Stimulated activated CD8-positive, alpha-beta memory T cell treated with anti-CD3 and anti-CD28 coated beads, Interleukin-15, amount 100 ng/mL, for 24 hours (primary cell): ENCODE results near the gene TFAM.

ENCODE experiments used
- DNase-seq: peaks from one replicate; pipeline ENCODE4 v3.0.0-alpha.2; 2020; ENCODE audit warnings: low read depth

TFAM gene

DNA sequence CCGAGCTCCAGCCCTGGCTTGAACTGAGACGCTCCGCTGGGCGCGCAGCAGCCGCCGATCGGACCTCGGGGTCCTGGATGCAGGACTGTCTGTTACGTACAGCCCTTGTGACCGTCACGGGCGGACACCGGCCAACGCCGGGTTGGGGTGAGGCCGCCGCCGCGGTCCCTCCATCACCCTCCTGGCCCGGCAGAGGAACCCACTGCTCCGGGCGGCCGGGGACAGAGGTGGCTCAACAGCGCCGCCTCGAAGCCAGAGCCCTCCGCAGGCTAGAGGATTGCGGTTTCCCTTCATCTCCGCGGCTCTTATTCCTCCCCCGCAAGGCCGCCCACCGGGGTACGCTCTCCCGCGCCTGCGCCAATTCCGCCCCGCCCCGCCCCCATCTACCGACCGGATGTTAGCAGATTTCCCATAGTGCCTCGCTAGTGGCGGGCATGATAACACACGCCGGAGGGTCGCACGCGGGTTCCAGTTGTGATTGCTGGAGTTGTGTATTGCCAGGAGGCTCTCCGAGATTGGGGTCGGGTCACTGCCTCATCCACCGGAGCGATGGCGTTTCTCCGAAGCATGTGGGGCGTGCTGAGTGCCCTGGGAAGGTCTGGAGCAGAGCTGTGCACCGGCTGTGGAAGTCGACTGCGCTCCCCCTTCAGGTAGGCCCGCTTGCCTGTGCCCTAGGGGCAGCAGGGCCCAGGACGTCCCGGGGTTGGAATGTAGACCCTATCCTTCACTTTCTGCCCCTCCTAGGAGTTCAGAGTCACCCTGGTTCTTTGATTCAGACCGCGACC is at the start of gene TFAM:
Gene TFAM, plus strand, starts transcription at position 412 of the 785 bp plus-strand sequence. Its CDS starts 138 bp downstream, at position 550.
- DNase-seq = peak; percentile 98

- DNase-seq = no peak
Observed at GRCh38 chr10:58336242-58336641, 49.0 kb upstream of the TFAM start.

GRCh38 chr10:58341422-58341821 is 43.8 kb upstream of the TFAM start:
- DNase-seq = no peak

- DNase-seq = no peak
Observed at GRCh38 chr10:58341947-58342346, 43.3 kb upstream of the TFAM start.

DNA sequence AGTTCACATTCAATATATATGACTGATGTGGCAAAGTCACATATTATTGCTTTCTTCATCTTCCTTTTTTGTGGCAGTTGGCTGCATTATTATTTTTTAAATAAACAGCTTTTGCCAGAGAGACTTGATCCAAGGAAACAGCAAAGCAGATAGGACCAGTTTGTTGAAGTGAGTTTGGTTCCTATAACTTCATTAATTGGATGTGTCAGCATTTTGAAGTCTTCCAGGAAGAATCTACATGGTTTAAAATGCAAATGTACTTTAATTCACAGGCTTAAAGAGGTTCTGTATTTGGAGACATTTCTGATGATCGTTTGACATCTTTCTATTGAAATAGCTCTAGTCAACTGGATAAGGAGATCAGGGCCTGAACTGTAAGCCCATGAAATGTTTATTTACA is 37.2 kb upstream of the TFAM start:
- DNase-seq = no peak

DNA sequence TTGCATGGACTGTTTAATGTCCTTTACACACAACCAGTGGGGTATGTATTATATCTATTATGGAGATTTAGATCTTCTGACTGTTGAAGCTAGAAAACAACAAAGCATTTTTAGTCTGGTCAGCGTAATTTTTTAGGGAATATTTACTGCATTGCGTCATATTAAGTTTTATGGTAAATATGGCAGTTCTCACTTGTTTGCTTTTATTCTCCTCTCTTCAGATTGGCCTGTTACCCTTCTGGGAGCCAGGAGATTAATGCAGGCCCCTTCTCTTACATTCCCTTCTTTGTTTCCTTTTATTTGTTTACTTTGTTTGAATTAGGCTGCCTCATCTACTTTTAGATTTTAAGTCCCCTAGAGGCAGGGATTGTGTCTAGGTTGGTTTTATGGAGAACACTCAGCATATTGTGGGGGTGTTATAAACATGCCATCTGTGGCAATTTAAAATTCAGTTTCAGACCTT is 36.6 kb upstream of the TFAM start:
- DNase-seq = no peak

- no peak for DNase-seq
Observed at GRCh38 chr10:58350023-58350422, 35.2 kb upstream of the TFAM start.

DNA sequence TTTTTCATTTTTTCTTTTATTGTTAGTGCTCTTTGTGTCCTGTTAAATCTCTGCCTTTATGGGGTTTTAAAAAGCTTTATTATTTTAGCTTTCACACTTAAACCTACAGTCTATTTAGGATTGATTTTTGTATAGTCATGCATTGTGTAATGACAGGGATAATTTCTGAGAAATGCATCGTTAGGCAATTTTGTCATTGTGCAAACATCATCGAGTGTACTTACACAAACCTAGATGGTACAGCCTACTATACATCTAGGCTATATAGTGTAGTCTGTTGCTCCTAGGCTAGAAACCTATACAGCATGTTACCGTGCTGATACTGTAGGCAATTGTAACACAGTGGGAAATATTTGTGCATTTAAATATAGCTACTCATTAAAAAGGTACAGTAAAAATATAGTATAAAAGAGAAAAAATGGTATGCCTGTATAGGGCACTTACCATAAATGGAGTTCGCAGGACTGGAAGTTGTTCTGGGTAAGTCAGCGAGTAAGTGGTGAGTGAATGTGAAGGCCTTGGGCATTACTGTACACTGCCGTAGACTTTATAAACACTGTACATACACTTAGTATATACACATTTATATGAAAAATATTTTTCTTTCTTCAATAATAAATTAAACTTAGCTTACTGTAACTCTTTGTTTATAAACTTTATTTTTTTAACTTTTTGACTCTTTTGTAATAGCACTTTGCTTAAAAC is 34.4 kb upstream of the TFAM start:
- DNase-seq = no peak

DNA sequence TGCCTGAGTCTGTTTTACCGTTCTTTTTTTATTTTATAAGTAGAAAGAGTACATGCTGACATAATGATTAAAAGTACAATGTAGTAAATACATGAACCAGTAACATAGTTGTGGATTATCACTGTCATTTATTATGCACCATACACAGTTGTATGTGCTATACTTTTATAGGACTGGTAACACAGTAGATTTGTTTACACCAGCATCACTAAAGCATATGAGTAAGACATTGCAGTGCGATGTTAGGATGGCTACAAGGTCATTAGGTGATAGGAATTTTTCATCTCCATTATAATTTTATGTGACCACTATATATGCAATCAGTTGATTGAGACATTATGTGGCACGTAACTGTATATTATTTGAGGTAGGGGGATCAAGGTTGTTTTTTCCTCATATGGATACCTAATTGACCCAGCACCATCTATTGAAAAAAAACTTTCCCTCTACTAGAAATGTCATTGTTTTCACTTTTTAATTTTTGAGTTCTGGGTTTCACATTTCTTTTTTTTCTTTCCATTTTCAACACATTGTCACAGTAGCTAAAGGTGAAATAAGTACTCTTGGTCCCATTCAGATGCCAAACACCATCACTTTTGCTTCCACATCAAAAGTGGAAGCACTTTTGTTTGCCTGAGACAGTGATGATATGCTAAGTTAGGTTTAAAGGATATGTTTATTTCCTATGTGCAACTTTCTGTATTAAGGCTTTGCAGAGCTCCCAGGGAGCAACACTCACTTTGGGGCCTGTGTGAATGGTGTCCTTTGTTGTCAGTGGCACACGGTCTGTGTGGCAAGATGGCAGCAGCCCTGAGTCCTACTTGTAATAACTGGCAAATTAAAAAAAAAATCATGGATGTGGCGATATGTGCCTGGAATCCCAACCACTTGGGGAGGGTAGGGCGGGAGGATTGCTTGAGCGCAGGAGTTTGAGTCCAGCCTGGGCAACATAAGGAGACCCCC is 33.3 kb upstream of the TFAM start:
- DNase-seq = no peak

DNA sequence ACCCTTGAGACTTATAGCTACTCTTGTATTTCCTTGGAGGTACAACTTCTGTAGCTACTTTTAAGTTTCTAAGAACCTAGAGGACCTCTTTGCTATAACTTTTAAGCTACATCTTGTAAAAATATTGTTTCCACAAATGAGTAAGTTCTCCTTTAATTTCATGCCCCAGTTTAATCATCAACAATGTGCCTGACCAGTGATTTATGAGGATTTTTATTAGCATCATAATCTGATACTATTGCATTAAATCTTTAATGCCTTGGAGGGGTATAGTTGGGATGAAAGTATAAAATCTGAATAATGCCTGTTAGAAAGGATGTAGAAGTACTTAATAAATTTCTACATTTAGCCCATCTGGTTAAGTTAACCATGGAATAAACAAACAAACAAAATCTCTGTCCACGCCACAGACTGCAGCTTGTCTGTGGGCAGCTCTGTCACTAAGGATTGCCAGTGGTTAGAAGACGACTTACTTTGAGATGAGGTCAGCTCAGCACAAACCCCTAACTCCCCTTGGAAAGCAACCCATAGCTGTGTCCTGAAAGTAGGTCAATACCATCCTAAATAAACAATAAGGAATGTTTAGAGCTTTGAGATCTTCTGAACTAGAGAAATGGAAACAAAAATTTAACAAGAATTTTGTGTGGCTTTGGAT is 32.1 kb upstream of the TFAM start:
- no peak for DNase-seq

GRCh38 chr10:58356756-58357155 is 28.5 kb upstream of the TFAM start:
- DNase-seq = no peak

GRCh38 chr10:58358314-58358933 is 26.8 kb upstream of the TFAM start:
- no peak for DNase-seq

DNA sequence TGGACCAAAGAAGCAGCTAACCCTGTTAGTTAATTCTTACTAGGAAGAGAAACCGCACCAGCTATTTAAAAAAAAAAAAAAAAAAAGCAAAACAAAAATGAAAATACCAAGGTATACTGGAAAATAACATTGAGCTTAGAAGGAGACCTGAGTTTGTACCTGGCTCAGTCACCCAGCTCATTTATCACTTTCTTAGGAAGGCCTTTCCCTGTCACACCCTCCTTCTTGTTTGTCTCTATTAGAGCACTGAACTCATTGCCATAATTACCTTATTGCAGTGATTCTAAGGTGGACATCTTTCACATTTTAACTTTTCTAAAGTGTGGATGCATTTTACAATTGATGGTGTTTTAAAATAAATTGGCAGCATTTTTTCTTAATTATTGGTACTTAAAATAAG is 26.3 kb upstream of the TFAM start:
- no peak for DNase-seq

DNA sequence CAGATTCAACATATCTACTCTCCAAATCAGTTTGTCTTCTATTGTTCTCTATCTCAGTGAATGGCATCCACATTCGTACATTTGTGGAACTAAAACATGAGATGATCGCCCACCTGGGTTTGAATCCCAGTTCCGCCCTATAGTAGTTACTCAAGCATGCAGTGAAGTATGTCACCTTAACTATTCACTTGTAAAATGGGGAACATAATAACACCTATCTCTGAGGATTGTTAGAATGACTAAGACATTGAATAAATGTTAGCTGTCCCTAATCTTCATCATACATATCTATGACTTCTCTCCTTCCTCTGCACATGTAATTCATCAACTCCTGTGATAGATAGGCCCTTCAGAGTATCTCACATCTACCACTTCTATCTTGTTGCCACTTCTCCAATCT is 25.7 kb upstream of the TFAM start:
- DNase-seq = no peak

DNA sequence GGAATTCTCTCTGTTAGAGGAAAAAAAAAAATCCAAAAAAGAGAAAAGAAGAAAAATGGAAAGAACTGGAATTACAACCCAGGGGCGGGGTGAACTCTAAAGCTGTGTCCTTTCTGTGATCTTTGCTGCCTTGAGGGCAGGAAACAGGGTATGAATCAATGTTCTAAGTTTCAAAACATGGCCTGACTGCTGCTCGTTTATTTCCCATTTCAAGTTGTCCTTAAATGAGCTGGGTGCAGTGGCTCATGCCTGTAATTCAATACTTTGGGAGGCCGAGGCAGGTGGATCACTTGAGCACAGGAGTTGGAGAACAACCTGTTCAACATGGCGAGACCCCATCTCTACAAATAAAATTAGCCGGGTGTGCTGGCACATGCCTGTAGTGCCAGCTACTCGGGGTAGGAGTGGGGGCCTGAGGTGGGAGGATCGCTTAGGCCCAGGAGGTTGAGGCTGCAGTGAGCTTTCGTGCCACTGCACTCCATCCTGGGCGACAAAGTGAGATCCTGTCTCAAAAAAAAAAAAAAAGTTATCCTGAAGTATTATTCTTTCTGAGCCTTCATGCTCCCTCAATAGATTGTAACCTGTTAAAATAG is 24.7 kb upstream of the TFAM start:
- no peak for DNase-seq

- no peak for DNase-seq
Observed at GRCh38 chr10:58361353-58361752, 23.9 kb upstream of the TFAM start.

DNA sequence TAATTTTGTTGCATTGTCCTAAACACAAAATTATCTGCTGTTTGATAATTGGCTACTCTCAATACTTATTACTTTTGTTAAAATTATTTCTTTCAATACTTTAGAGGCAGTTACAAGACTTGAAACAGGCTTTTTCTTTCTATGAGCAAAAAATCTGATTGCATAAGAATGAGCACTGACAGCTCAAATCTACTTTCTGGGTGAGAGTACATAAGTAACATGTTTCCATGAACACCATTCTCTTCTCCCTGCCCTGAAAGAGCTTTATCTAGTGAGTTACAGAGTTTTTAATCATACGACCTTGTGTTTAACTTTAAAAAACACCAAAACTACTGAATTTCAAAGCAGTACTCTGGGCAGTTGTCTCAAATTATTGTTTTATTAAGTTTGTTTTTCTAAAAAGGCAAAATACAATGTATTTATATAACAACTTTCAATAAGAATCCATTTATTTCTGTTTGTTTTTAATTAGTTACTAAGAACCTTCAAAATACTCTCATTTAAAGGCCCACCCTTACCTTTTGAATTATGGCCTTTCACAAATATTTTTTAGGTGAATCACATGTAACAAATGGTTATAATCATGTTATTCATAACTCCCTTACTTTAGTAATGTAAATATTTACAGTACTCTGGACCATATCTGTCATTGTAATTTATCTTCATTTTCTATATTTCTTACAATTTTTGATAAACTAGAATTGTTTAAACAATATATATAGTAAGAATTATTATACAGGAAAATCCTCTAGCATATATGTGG is 23.0 kb upstream of the TFAM start:
- no peak for DNase-seq

GRCh38 chr10:58367069-58367468 is 18.1 kb upstream of the TFAM start:
- DNase-seq = no peak

DNA sequence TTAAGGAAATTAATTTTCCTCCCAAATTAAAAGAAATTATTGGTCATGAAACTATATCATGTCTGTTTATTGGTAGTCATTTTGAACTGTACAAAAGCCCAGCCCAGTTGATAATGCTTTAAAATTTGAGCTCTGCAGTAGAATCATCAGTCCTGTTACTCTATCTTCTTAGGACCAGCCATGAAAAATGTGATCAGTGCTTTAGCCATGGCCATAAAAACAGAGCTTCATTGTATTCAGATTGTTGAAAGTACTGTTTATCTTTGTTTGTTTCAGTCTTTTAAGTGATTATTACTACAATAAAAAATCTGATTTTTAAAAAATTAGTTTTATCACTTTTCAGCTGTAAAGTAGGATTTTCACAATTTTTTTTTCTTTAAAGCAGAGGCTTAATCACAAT is 13.7 kb upstream of the TFAM start:
- DNase-seq = no peak
